HG03442 (cell line): ENCODE data around the gene ATP6V1F.

Experiments
- ATAC-seq: cut with Tn5 transposase; IDR thresholded peaks from one replicate; pipeline ENCODE4 v1.9.1; 2021; ENCODE audit warnings: mild to moderate bottlenecking, moderate library complexity; ENCODE audit not compliant: unreplicated experiment

ATP6V1F gene

DNA sequence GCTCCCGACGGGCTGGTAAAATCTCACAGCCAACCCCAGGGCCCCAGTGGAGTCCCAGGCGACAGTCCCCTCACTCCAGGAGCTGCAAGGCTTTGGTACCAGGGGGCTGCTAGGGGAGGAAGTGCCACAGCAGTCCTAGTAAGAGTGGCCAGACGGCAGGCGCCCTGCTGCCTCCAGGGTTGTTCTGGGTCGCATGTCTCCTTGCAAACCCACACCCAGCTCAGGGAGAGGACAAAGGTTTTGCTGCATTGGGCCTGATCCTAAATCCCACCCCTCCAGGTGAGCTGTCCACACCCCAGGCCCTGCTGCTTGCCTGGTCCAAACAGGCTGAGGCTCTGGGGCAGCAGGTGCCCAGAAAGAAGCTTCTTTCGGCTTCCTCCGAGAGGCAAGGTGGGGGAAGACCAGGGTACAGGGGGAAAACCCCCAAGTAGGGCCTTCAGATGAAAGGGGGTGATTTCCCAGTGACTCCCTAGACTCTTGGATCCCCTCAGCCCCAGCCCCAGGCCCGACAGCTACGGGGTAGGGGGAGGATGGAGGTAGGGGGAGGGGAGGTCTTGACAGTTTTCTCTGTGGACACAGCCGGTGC is 52.0 kb downstream of the ATP6V1F start:
- ATAC-seq = peak; percentile 41

DNA sequence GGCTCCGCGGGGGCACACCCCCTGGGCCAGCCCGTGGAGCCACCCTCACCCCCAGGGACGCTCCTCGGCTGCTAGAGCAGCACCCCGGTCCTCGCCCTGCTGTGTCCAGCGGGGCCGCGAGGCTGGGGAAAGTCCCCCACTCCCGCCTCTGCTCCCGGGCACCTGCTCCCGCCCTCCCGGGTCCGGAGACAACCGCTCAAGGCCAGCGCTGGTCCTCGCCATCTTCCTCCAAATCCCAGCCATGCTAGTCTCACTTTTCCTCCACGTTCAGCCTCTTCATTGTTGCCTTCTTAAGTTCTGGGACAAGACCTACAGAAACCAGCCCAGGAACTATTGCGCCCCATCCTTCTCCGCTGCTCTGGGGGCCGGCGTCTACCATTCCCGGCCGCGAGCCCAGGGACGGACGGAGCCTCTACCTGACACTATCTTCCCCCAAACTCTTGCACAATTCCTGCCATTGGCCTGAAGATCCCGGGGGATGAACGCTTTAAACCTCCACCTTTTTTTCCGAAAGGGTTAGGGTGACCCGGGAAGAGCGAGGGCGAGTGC is 52.7 kb downstream of the ATP6V1F start:
- peak; percentile 10 for ATAC-seq
